ENCODE data around the gene MRPL4.

DNA sequence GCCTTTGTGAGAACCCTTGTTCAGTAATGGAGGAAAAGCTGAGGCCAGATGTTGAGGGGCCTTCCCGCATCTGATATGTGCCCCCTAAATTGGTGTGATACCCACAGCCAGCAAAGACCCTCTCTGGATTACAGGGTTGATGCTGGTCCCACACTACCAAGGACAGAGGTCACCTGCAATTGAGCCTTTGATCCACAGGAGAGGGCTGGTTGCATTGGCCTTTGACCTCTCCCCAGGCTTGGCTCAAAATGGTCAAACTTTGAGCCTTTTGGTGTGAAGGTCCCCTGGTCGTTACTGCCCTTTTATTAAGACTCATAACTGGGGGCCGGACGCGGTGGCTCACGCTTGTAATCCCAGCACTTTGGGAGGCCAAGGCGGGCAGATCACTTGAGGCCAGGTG, 8.4 kb upstream of the MRPL4 start:
- TF ChIP-seq, protein P1, sequence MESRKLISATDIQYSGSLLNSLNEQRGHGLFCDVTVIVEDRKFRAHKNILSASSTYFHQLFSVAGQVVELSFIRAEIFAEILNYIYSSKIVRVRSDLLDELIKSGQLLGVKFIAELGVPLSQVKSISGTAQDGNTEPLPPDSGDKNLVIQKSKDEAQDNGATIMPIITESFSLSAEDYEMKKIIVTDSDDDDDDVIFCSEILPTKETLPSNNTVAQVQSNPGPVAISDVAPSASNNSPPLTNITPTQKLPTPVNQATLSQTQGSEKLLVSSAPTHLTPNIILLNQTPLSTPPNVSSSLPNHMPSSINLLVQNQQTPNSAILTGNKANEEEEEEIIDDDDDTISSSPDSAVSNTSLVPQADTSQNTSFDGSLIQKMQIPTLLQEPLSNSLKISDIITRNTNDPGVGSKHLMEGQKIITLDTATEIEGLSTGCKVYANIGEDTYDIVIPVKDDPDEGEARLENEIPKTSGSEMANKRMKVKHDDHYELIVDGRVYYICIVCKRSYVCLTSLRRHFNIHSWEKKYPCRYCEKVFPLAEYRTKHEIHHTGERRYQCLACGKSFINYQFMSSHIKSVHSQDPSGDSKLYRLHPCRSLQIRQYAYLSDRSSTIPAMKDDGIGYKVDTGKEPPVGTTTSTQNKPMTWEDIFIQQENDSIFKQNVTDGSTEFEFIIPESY (IDR thresholded peaks at IDR 0.05; ENCODE audit: extremely low read depth, insufficient replicate concordance, low read length), result no peak
- no peak for TF ChIP-seq POLR2AphosphoS5 (IDR thresholded peaks at IDR 0.05; ENCODE audit: low read depth, low read length)
- TF ChIP-seq SIN3A (IDR thresholded peaks at IDR 0.05; ENCODE audit: low read depth), result no peak
- no peak for TF ChIP-seq EZH2 (IDR thresholded peaks at IDR 0.05)
- TF ChIP-seq SP1 (IDR thresholded peaks at IDR 0.05; ENCODE audit: low read depth), result no peak
- TF ChIP-seq, protein P2, sequence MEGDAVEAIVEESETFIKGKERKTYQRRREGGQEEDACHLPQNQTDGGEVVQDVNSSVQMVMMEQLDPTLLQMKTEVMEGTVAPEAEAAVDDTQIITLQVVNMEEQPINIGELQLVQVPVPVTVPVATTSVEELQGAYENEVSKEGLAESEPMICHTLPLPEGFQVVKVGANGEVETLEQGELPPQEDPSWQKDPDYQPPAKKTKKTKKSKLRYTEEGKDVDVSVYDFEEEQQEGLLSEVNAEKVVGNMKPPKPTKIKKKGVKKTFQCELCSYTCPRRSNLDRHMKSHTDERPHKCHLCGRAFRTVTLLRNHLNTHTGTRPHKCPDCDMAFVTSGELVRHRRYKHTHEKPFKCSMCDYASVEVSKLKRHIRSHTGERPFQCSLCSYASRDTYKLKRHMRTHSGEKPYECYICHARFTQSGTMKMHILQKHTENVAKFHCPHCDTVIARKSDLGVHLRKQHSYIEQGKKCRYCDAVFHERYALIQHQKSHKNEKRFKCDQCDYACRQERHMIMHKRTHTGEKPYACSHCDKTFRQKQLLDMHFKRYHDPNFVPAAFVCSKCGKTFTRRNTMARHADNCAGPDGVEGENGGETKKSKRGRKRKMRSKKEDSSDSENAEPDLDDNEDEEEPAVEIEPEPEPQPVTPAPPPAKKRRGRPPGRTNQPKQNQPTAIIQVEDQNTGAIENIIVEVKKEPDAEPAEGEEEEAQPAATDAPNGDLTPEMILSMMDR (IDR thresholded peaks at IDR 0.05 in 2 of 3, conservative IDR thresholded peaks at IDR 0.05 in 1 of 3; ENCODE audit: borderline replicate concordance in 1 of 3, insufficient read depth in 1 of 3, low read depth in 2 of 3, low read length in 2 of 3), result no peak
